Lower leg skin (tissue), 4 donors: ENCODE results near the gene ADGRV1. TPM values are rescaled to one million over a fixed set of nuclear protein-coding genes. Genes with fewer than 3 reads are reported as not detected.

ENCODE experiments used
- DNase-seq, 2 donors: peaks; one replicate each; pipeline ENCODE4 v3.0.0-alpha.2; 2019; ENCODE audit warnings: low spot score in 2 of 2
- H3K4me3 ChIP-seq: fragments of 200-600 bp; sonication (generic); 2 replicates; pipeline ENCODE4 v1.5.1; 2017; ENCODE audit warnings: mild to moderate bottlenecking, low read depth; ENCODE audit not compliant: poor library complexity, severe bottlenecking
- CTCF ChIP-seq, 3 donors: fragments of 450-650 bp; IDR thresholded peaks; one replicate each; pipeline ENCODE4 v1.5.1; 2016; ENCODE audit warnings: antibody characterized with exemption in 3 of 3, mild to moderate bottlenecking in 3 of 3, moderate library complexity in 2 of 3
- POLR2A ChIP-seq, 2 donors: fragments of 450-650 bp; IDR thresholded peaks; one replicate each; pipeline ENCODE4 v1.6.1; 2016 to 2017; ENCODE audit warnings: antibody characterized with exemption in 2 of 2, mild to moderate bottlenecking in 1 of 2, moderate library complexity in 1 of 2
- WGBS, 2 donors: methylation state at CpG; one replicate each; pipeline ENCODE4 v1.1.5; 2018; 5-methylcytosine and 5-hydroxymethylcytosine counted together
- intact Hi-C: fragments of 100-400 bp; cut with DNase I; formaldehyde crosslinking; loops from one replicate; pipeline ENCODE4 v1.15.0; 2023; ENCODE audit warnings: low total_unique reads
- total RNA-seq, 4 donors: library from RNA; depleted of rRNA; stranded (reverse); fragments of >200 nt; gene quantifications; one replicate each; pipeline ENCODE4 v1.1.0, GENCODE V29; 2016

Gene ADGRV1
- total RNA-seq, 4 donors from 2014 or later, result 1.2 to 4.0 (median 2.7) TPM

- DNase-seq, result no peak
- intact Hi-C loops, result no loop called here
- H3K4me3 ChIP-seq, result no peak overlapping the region
- TF ChIP-seq CTCF (IDR thresholded peaks at IDR 0.05) (no peak), POLR2A (IDR thresholded peaks at IDR 0.05) (no peak)
Measured at GRCh38 chr5:90555666-90556065, 2.9 kb upstream of the ADGRV1 start.

GRCh38 chr5:90557391-90557790, 1.2 kb upstream of the ADGRV1 start:
- H3K4me3 ChIP-seq, result no peak overlapping the region
- WGBS, 2 donors, result 35 to 37% methylated on average over 9 of the region's 9 CpGs
- intact Hi-C loops, result no loop called here
- DNase-seq, result no peak
- TF ChIP-seq CTCF (IDR thresholded peaks at IDR 0.05) (no peak), POLR2A (IDR thresholded peaks at IDR 0.05) (no peak)

GRCh38 chr5:90557871-90558270, 726 bp upstream of the ADGRV1 start:
- 25 to 28% methylated on average over 3 of the region's 3 CpGs for WGBS, 2 donors
- intact Hi-C loops, result no loop called here
- no peak for DNase-seq
- no peak for TF ChIP-seq POLR2A (IDR thresholded peaks at IDR 0.05)
- H3K4me3 ChIP-seq, result no peak overlapping the region

- no peak for DNase-seq
- no peak overlapping the region for H3K4me3 ChIP-seq
- 68% methylated on average over 2 of the region's 2 CpGs for WGBS, 2 donors
- intact Hi-C loops, result no loop called here
- TF ChIP-seq POLR2A (IDR thresholded peaks at IDR 0.05), result no peak
- no peak for TF ChIP-seq CTCF (IDR thresholded peaks at IDR 0.05)
Measured at GRCh38 chr5:90560771-90561170, 2.2 kb downstream of the ADGRV1 start.

GRCh38 chr5:90561766-90562165, 3.2 kb downstream of the ADGRV1 start:
- TF ChIP-seq POLR2A (IDR thresholded peaks at IDR 0.05) (no peak), CTCF (IDR thresholded peaks at IDR 0.05) (no peak)
- 78 to 81% methylated on average over 1 of the region's 1 CpG for WGBS, 2 donors
- no peak for DNase-seq
- intact Hi-C loops, result no loop called here
- no peak overlapping the region for H3K4me3 ChIP-seq

- TF ChIP-seq POLR2A (IDR thresholded peaks at IDR 0.05), result no peak
- no peak for TF ChIP-seq CTCF (IDR thresholded peaks at IDR 0.05)
- 67 to 78% methylated on average over 5 of the region's 5 CpGs for WGBS, 2 donors
- intact Hi-C loops, result no loop called here
- DNase-seq, result no peak
- H3K4me3 ChIP-seq, result no peak overlapping the region
Measured at GRCh38 chr5:90562341-90562740, 3.7 kb downstream of the ADGRV1 start.
